ENCODE measurements around the gene BCAR1.
"Not testable (repeated sequence)": the region's sequence is repeated elsewhere in the genome, so short reads cannot be mapped to it uniquely, and the experiment has no call there.

- TF ChIP-seq CTCF (IDR thresholded peaks at IDR 0.05); ZFX (IDR thresholded peaks at IDR 0.05; ENCODE audit: borderline replicate concordance): not testable (repeated sequence)
Observed at GRCh38 chr16:75240633-75241032, 10.8 kb downstream of the BCAR1 start.

All from 22Rv1 (cell line).